Mesothelial cell of epicardium (in vitro differentiated cells): ENCODE measurements around the gene TAF12. TPM values are rescaled to one million over a fixed set of nuclear protein-coding genes. Genes with fewer than 3 reads are reported as not detected.

Experiments used
- total RNA-seq: library from RNA; stranded (reverse); gene quantifications from 3 replicates; pipeline ENCODE4 v1.2.1, GENCODE V29; 2021

Gene TAF12
- total RNA-seq, 1 donor from 2014 or later = 16.7 TPM

Other genes with a start within 250 kb of the TAF12 start
- 30.6 to 33.7 TPM (median 31.9 TPM) in 3 replicates for gene RCC1, start 137.0 kb downstream of the TAF12 start, total RNA-seq
- gene TRNAU1AP, start 90.0 kb downstream of the TAF12 start, total RNA-seq = 23.3 to 25.5 TPM (median 25.0 TPM) in 3 replicates
- gene RAB42, start 50.8 kb downstream of the TAF12 start, total RNA-seq = 4.6 to 5.1 TPM (median 4.8 TPM) in 3 replicates
- not detected in 3 replicates for gene RNU11, start 5.5 kb upstream of the TAF12 start, total RNA-seq
- 18.6 to 20.3 TPM (median 19.1 TPM) in 3 replicates for gene GMEB1, start 25.7 kb upstream of the TAF12 start, total RNA-seq
- 130 to 144 TPM (median 137 TPM) in 3 replicates for gene YTHDF2, start 93.9 kb upstream of the TAF12 start, total RNA-seq
- gene OPRD1, start 169.1 kb upstream of the TAF12 start, total RNA-seq = 0.27 to 0.66 TPM (median 0.34 TPM) in 3 replicates